PC-3 (cell line): ENCODE results near the gene ACTR6. TPM values are rescaled to one million over a fixed set of nuclear protein-coding genes. Genes with fewer than 3 reads are reported as not detected.

Source experiments
- ATAC-seq: fragments of 200-7000 bp; cut with Tn5 transposase; 2 replicates; pipeline ENCODE4 v1.9.1; 2020; ENCODE audit warnings: mild to moderate bottlenecking, moderate library complexity
- BruUV-seq: library from RNA; stranded (reverse); fragments of 400-500 nt; replicated peaks from 2 replicates; lab custom pipeline; 2021; lab: Mats Ljungman, UMichigan
- CTCF ChIA-PET: fragments of 300-600 bp; sonication (Branson Sonifier 250); formaldehyde crosslinking; loops from one replicate; lab custom pipeline; 2022; ENCODE audit warnings: antibody characterized with exemption; lab: Charles Lee
- POLR2A ChIA-PET: fragments of 300-600 bp; sonication (Branson Sonifier 250); formaldehyde crosslinking; loops from one replicate; lab custom pipeline; 2022; ENCODE audit warnings: antibody characterized with exemption; ENCODE audit not compliant: unreplicated experiment; lab: Charles Lee
- DNase-seq: peaks from one replicate; pipeline ENCODE4 v3.0.0-alpha.2; 2015
- H2AFZ ChIP-seq: fragments of 300-600 bp; sonication (generic); 2 replicates; pipeline ENCODE4 v1.6.0; 2016; ENCODE audit warnings: antibody characterized with exemption, low read length
- H3F3A ChIP-seq: fragments of 300-600 bp; sonication (generic); one replicate; pipeline ENCODE4 v1.6.0; 2017; ENCODE audit warnings: antibody characterized with exemption, low read length, control low read depth, mild to moderate bottlenecking; ENCODE audit not compliant: unreplicated experiment
- H3K27ac ChIP-seq: fragments of 300-600 bp; sonication (generic); 2 replicates; pipeline ENCODE4 v1.5.1; 2016; ENCODE audit warnings: mild to moderate bottlenecking, low read length
- H3K27me3 ChIP-seq: fragments of 300-600 bp; sonication (generic); 2 replicates; pipeline ENCODE4 v1.6.1; 2016; ENCODE audit warnings: low read length, mixed read lengths
- H3K36me3 ChIP-seq: fragments of 300-600 bp; sonication (generic); 2 replicates; pipeline ENCODE4 v1.6.1; 2016; ENCODE audit warnings: low read depth, mixed run types, low read length, mixed read lengths
- H3K4me1 ChIP-seq: fragments of 300-600 bp; sonication (generic); 2 replicates; pipeline ENCODE4 v1.5.1; 2016; ENCODE audit warnings: low read length; ENCODE audit not compliant: insufficient read depth
- H3K4me2 ChIP-seq: fragments of 300-600 bp; sonication (generic); 2 replicates; pipeline ENCODE4 v1.6.0; 2016; ENCODE audit warnings: low read length
- H3K4me3 ChIP-seq: fragments of 300-600 bp; sonication (generic); 2 replicates; pipeline ENCODE4 v1.5.1; 2016; ENCODE audit warnings: mild to moderate bottlenecking, low read length, mixed read lengths
- H3K79me2 ChIP-seq: fragments of 300-600 bp; sonication (generic); 2 replicates; pipeline ENCODE4 v1.6.1; 2017; ENCODE audit warnings: low read length, mixed read lengths
- H3K9ac ChIP-seq: fragments of 300-600 bp; sonication (generic); 2 replicates; pipeline ENCODE4 v1.6.0; 2016; ENCODE audit warnings: mild to moderate bottlenecking, low read length
- H3K9me2 ChIP-seq: fragments of 300-600 bp; sonication (generic); replicated peaks from 2 replicates; pipeline ENCODE4 v1.6.1; 2016; ENCODE audit warnings: mixed run types, low read length, mixed read lengths
- H3K9me3 ChIP-seq: fragments of 300-600 bp; sonication (generic); 2 replicates; pipeline ENCODE4 v1.6.1; 2016; ENCODE audit warnings: low read length, mixed read lengths
- H4K20me1 ChIP-seq: fragments of 300-600 bp; sonication (generic); 2 replicates; pipeline ENCODE4 v1.6.1; 2016; ENCODE audit warnings: low read length, mixed read lengths
- EZH2 ChIP-seq: fragments of 300-600 bp; sonication (generic); IDR thresholded peaks from one replicate; pipeline ENCODE4 v1.6.1; 2017; ENCODE audit warnings: antibody characterized with exemption, mild to moderate bottlenecking, low read length; ENCODE audit not compliant: unreplicated experiment
- EZH2phosphoT487 ChIP-seq: fragments of 300-600 bp; sonication (generic); IDR thresholded peaks from 2 replicates; pipeline ENCODE4 v1.6.1; 2018; ENCODE audit warnings: mild to moderate bottlenecking, antibody characterized with exemption, low read length, borderline replicate concordance
- intact Hi-C: fragments of 100-400 bp; cut with micrococcal nuclease; formaldehyde crosslinking; loops from 2 replicates; pipeline ENCODE4 v1.9.0; 2023
- total RNA-seq: library from RNA; depleted of rRNA; stranded (reverse); fragments of >200 nt; gene quantifications from 2 replicates; pipeline ENCODE4 v1.2.3, GENCODE V29; 2014
- TF ChIP-seq, protein P1 (sequence below): fragments of 300-600 bp; sonication (generic); conservative IDR thresholded peaks from 2 replicates; pipeline ENCODE4 v1.5.1; 2017; ENCODE audit warnings: antibody characterized with exemption, low read depth, mild to moderate bottlenecking, low read length

ACTR6 gene
- total RNA-seq, 1 experiment from 2014 or later = 21.2 TPM

DNA sequence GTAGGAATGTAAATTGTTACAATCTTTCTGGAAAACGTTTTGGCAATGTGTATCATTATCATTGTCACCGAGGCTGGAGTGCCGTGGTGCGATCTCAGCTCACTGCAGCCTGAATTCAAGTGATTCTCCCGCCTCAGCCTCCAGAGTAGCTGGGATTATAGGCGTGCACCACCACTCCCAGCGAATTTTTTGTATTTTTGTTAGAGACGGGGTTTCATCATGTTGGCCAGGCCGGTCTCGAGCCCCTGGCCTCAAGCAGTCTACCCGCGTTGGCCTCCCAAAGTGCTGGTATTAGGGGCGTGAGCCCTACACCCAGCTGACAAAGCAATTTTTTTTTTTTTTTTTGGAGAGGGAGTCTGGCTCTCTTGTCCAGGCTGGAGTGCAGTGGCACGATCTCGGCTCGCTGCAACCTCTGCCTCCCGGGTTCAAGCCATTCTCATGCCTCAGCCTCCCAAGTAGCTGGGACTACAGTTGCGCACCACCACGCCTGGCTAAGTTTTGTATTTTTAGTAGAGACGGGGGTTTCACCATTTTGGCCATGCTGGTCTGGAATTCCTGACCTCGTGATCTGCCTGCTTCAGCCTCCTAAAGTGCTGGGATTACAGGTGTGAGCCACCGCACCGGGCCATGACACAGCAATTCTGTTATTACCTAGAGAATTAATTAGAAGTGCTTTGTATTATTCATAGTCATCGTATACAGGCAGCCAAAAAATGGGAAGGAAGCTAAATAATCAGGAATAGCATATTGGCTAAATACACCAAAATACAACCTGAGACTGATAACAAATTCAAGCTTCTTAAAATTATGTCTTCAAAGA, 1.2 kb downstream of the ACTR6 start:
- ATAC-seq (no peak), DNase-seq (no peak)
- peak overlapping the region; percentile 91 for H2AFZ ChIP-seq
- peaks cover 50% of the 10 kb centered on the region for H3K79me2 ChIP-seq
- peaks cover 36% of the 10 kb centered on the region for H3K4me1 ChIP-seq
- H3K27ac ChIP-seq = no peak overlapping the region
- H3K9me2 ChIP-seq = no peaks in the 10 kb centered on the region
- H3K9me3 ChIP-seq = no peaks in the 10 kb centered on the region
- peaks cover 4% of the 10 kb centered on the region; the same call in 1 of the 2 replicates for H3K36me3 ChIP-seq
- intact Hi-C loops = loop anchor here (5.0 kb wide), 1 partner anchor 145 kb away; no protein-coding TSS in a partner anchor
- peak overlapping the region; percentile 80 for H3K4me2 ChIP-seq
- H3K27me3 ChIP-seq = no peaks in the 10 kb centered on the region
- H3K4me3 ChIP-seq = peak overlapping the region; percentile 85
- ChIA-PET POLR2A (interaction anchor here (0.6 kb wide), 2 partner anchors 129 to 371 kb away, joined by 3 read pairs; no protein-coding TSS in a partner anchor), CTCF (no interaction called here)
- BruUV-seq = no TSS peak
- peak overlapping the region; percentile 76 for H3K9ac ChIP-seq
- H3F3A ChIP-seq = no peaks in the 10 kb centered on the region
- TF ChIP-seq, protein P1, sequence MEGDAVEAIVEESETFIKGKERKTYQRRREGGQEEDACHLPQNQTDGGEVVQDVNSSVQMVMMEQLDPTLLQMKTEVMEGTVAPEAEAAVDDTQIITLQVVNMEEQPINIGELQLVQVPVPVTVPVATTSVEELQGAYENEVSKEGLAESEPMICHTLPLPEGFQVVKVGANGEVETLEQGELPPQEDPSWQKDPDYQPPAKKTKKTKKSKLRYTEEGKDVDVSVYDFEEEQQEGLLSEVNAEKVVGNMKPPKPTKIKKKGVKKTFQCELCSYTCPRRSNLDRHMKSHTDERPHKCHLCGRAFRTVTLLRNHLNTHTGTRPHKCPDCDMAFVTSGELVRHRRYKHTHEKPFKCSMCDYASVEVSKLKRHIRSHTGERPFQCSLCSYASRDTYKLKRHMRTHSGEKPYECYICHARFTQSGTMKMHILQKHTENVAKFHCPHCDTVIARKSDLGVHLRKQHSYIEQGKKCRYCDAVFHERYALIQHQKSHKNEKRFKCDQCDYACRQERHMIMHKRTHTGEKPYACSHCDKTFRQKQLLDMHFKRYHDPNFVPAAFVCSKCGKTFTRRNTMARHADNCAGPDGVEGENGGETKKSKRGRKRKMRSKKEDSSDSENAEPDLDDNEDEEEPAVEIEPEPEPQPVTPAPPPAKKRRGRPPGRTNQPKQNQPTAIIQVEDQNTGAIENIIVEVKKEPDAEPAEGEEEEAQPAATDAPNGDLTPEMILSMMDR = no peak
- TF ChIP-seq EZH2phosphoT487 (no peak), EZH2 (no peak)
- H4K20me1 ChIP-seq = no peaks in the 10 kb centered on the region

DNA sequence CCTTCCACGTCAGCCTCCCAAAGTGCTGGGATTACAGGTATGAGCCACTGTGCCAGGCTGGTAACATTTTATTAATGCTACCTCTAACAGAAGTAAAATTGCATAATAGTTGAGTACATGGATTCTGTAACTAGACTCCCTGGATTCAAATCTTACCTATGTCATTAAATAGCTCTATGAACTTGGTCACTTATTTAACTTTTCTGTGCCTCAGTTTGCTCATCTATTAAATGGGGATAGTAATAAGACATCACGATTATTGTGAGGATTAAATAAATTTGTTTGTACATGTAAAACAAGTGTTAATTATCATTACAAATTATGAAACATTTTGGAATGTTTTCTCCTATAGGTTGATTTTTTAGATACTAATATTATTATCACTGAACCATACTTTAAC, 6.7 kb downstream of the ACTR6 start:
- no TSS peak for BruUV-seq
- Histone ChIP-seq H3K9ac (no peak overlapping the region), H4K20me1 (no peaks in the 10 kb centered on the region), H2AFZ (no peak overlapping the region), H3K4me2 (no peak overlapping the region), H3K27me3 (no peaks in the 10 kb centered on the region), H3K4me1 (0 out of 2 replicates have a peak, but pooled peaks cover 1% of the 10 kb centered on the region), H3K79me2 (peaks cover 20% of the 10 kb centered on the region), H3K9me3 (no peaks in the 10 kb centered on the region), H3K9me2 (no peaks in the 10 kb centered on the region), H3K27ac (no peak overlapping the region), H3K4me3 (no peak overlapping the region), H3K36me3 (peaks cover 17% of the 10 kb centered on the region; the same call in 1 of the 2 replicates), H3F3A (no peaks in the 10 kb centered on the region)
- POLR2A ChIA-PET = no interaction called here
- TF ChIP-seq, protein P1 = no peak
- TF ChIP-seq EZH2 (no peak), EZH2phosphoT487 (no peak)
- intact Hi-C loops = no loop called here
- ATAC-seq = no peak
- CTCF ChIA-PET = interaction anchor here (0.7 kb wide), 1 partner anchor 58 kb away, joined by 3 read pairs; no protein-coding TSS in a partner anchor
- no peak for DNase-seq

GRCh38 chr12:100208834-100209233, 8.2 kb downstream of the ACTR6 start:
- no peak overlapping the region for H3K27ac ChIP-seq
- intact Hi-C loops = no loop called here
- no peak overlapping the region for H3K4me2 ChIP-seq
- no peaks in the 10 kb centered on the region for H4K20me1 ChIP-seq
- H2AFZ ChIP-seq = no peak overlapping the region
- CTCF ChIA-PET = no interaction called here
- no peaks in the 10 kb centered on the region for H3F3A ChIP-seq
- TF ChIP-seq, protein P1 = no peak
- no peak for TF ChIP-seq EZH2
- no peak for TF ChIP-seq EZH2phosphoT487
- peaks cover 11% of the 10 kb centered on the region for H3K79me2 ChIP-seq
- no TSS peak for BruUV-seq
- H3K9me3 ChIP-seq = no peaks in the 10 kb centered on the region
- ATAC-seq = no peak
- peaks cover 17% of the 10 kb centered on the region; the same call in 1 of the 2 replicates for H3K36me3 ChIP-seq
- no peak overlapping the region for H3K4me3 ChIP-seq
- no peaks in the 10 kb centered on the region for H3K4me1 ChIP-seq
- no peaks in the 10 kb centered on the region for H3K27me3 ChIP-seq
- H3K9me2 ChIP-seq = no peaks in the 10 kb centered on the region
- DNase-seq = no peak
- H3K9ac ChIP-seq = no peak overlapping the region
- POLR2A ChIA-PET = no interaction called here
